ENCODE results near the gene ZNF133.

Gene ZNF133

GRCh38 chr20:18361678-18362077, 73.4 kb downstream of the ZNF133 start:
- no peak for DNase-seq (ENCODE audit: low read depth, low spot score)
- POLR2A ChIA-PET: no interaction called here
- CTCF ChIA-PET: no interaction called here
- H3K4me3 ChIP-seq (ENCODE audit: low read depth, low read length): no peak overlapping the region
- no peak for TF ChIP-seq CTCF (IDR thresholded peaks at IDR 0.05; ENCODE audit: insufficient read depth, low read length, missing control alignments)

- no peak overlapping the region for H3K4me3 ChIP-seq (ENCODE audit: low read depth, low read length)
- DNase-seq (ENCODE audit: low read depth, low spot score): no peak
- ChIA-PET POLR2A (no interaction called here), CTCF (no interaction called here)
- no peak for TF ChIP-seq CTCF (IDR thresholded peaks at IDR 0.05; ENCODE audit: insufficient read depth, low read length, missing control alignments)
Measured at GRCh38 chr20:18362916-18363315, 74.6 kb downstream of the ZNF133 start.

GRCh38 chr20:18363708-18364107, 75.4 kb downstream of the ZNF133 start:
- no peak for TF ChIP-seq CTCF (IDR thresholded peaks at IDR 0.05; ENCODE audit: insufficient read depth, low read length, missing control alignments)
- no peak for DNase-seq (ENCODE audit: low read depth, low spot score)
- no peak overlapping the region for H3K4me3 ChIP-seq (ENCODE audit: low read depth, low read length)
- ChIA-PET POLR2A (no interaction called here), CTCF (no interaction called here)

GRCh38 chr20:18364768-18365167, 76.4 kb downstream of the ZNF133 start:
- DNase-seq (ENCODE audit: low read depth, low spot score): no peak
- H3K4me3 ChIP-seq (ENCODE audit: low read depth, low read length): no peak overlapping the region
- CTCF ChIA-PET: no interaction called here
- POLR2A ChIA-PET: no interaction called here
- no peak for TF ChIP-seq CTCF (IDR thresholded peaks at IDR 0.05; ENCODE audit: insufficient read depth, low read length, missing control alignments)
